K562 (cell line): ENCODE results near the gene PDCD1. TPM values are rescaled to one million over a fixed set of nuclear protein-coding genes. Genes with fewer than 3 reads are reported as not detected.
A peak's percentile ranks its signal among the peaks of the same experiment; 100 is the strongest.

Experiments used
- ATAC-seq: fragments of 200-7000 bp; cut with Tn5 transposase; 3 replicates; pipeline ENCODE4 v1.9.1; 2020; ENCODE audit warnings: moderate library complexity
- BruUV-seq: library from RNA; stranded (reverse); fragments of 400-500 nt; replicated peaks from 2 replicates; lab custom pipeline; 2021; lab: Mats Ljungman, UMichigan
- CTCF ChIA-PET: fragments of 300-600 bp; formaldehyde crosslinking; extraction: SDS; loops from one replicate; lab custom pipeline; 2021; ENCODE audit warnings: low intra/inter-chr PET ratio; lab: Yijun Ruan, JAX
- POLR2A ChIA-PET: fragments of 300-600, 350-650 bp; sonication (Branson Sonifier 250); formaldehyde crosslinking; extraction: SDS; loops from one replicate; lab custom pipeline; 2021; ENCODE audit warnings: antibody characterized with exemption, inconsistent platforms; lab: Yijun Ruan, JAX
- DNase-seq, 4 experiments: peaks; one replicate each; pipeline versions ENCODE4 v3.0.0 to v3.0.0-alpha.2; 2011 to 2018; ENCODE audit warnings: low spot score in 3 of 4, mixed read lengths in 3 of 4; ENCODE audit errors: extremely low read depth in 1 of 4
- FAIRE-seq: peaks from 2 replicates; lab custom pipeline; 2011; peaks lifted over from hg19 to GRCh38; lab: Jason Lieb, UNC
- H2AFZ ChIP-seq: 2 replicates; pipeline ENCODE4 v1.6.0; 2011; ENCODE audit warnings: low read depth, low read length, control low read depth, inconsistent platforms
- H3K27ac ChIP-seq: fragments of 200-600 bp; 3 replicates; pipeline ENCODE4 v1.8.0; 2011; ENCODE audit warnings: low read depth, mild to moderate bottlenecking, control low read depth, inconsistent platforms, low read length, moderate library complexity, mixed read lengths; ENCODE audit errors: extremely low read depth
- H3K27me3 ChIP-seq, 2 experiments: fragments of 300-600 bp in 1 of 2; 2 replicates in 1 of 2; 3 replicates in 1 of 2; pipeline versions ENCODE4 v1.6.0 to v1.8.0; 2011; ENCODE audit warnings: inconsistent platforms in 2 of 2, low read length in 2 of 2, mild to moderate bottlenecking in 1 of 2, mixed read lengths in 1 of 2, moderate library complexity in 1 of 2; ENCODE audit not compliant: control insufficient read depth in 2 of 2, insufficient read depth in 2 of 2
- H3K36me3 ChIP-seq: fragments of 300-600 bp; 3 replicates; pipeline ENCODE4 v1.8.0; 2011; ENCODE audit warnings: mild to moderate bottlenecking, low read length, inconsistent platforms; ENCODE audit not compliant: control insufficient read depth, insufficient read depth
- H3K4me1 ChIP-seq, 2 experiments: fragments of 200-600 bp in 1 of 2; replicated peaks in 1 of 2; 2 replicates in 1 of 2; 3 replicates in 1 of 2; pipeline versions ENCODE4 v1.5.1 to v1.8.0; 2011; ENCODE audit warnings: inconsistent platforms in 2 of 2, low read length in 2 of 2, mild to moderate bottlenecking in 1 of 2, mixed read lengths in 1 of 2, moderate library complexity in 1 of 2; ENCODE audit not compliant: control insufficient read depth in 2 of 2, insufficient read depth in 2 of 2
- H3K4me2 ChIP-seq: 2 replicates; pipeline ENCODE4 v1.6.1; 2011; ENCODE audit warnings: low read length, control low read depth, inconsistent platforms, mixed read lengths; ENCODE audit not compliant: insufficient read depth
- H3K4me3 ChIP-seq: fragments of 200-600 bp; sonication (generic), shearing (Covaris generic); 2 replicates; pipeline ENCODE4 v1.5.1; 2016; ENCODE audit warnings: control low read depth, inconsistent platforms
- H3K79me2 ChIP-seq: fragments of 200-600 bp; 3 replicates; pipeline ENCODE4 v1.8.0; 2011; ENCODE audit warnings: low read length, inconsistent platforms; ENCODE audit not compliant: control insufficient read depth, insufficient read depth
- H3K9ac ChIP-seq, 2 experiments: 2 replicates each; pipeline versions ENCODE4 v1.6.0 to v1.6.1; 2011; ENCODE audit warnings: low read depth in 2 of 2, low read length in 2 of 2, control low read depth in 1 of 2, inconsistent platforms in 1 of 2, mild to moderate bottlenecking in 1 of 2, mixed read lengths in 1 of 2; ENCODE audit not compliant: insufficient read depth in 1 of 2
- H3K9me1 ChIP-seq: one replicate; pipeline ENCODE4 v1.6.0; 2011; ENCODE audit warnings: inconsistent platforms, mild to moderate bottlenecking, low read length, moderate library complexity; ENCODE audit not compliant: control insufficient read depth, insufficient read depth
- H3K9me3 ChIP-seq: replicated peaks from 2 replicates; pipeline ENCODE4 v1.5.1; 2011; ENCODE audit warnings: low read depth, low read length, inconsistent platforms; ENCODE audit not compliant: control insufficient read depth, insufficient read depth
- H4K20me1 ChIP-seq: replicated peaks from 2 replicates; pipeline ENCODE4 v1.6.1; 2011; ENCODE audit warnings: low read length, inconsistent platforms, mixed read lengths; ENCODE audit not compliant: control insufficient read depth, insufficient read depth
- ESRRA ChIP-seq: fragments of 450-650 bp; IDR thresholded peaks from 2 replicates; pipeline ENCODE4 v1.6.1; 2014; ENCODE audit warnings: low read depth, mild to moderate bottlenecking, moderate library complexity, borderline replicate concordance
- KHSRP ChIP-seq: fragments of 450-650 bp; IDR thresholded peaks from 2 replicates; pipeline ENCODE4 v1.6.1; 2017
- MEF2D ChIP-seq: conservative IDR thresholded peaks from 2 replicates; pipeline ENCODE4 v1.6.1; 2016; ENCODE audit warnings: low read depth, missing genetic modification characterization, missing compliant biosample characterization
- NFRKB ChIP-seq: fragments of 450-650 bp; IDR thresholded peaks from 2 replicates; pipeline ENCODE4 v1.6.1; 2016; ENCODE audit warnings: low read depth
- PTBP1 ChIP-seq: fragments of 200-400 bp; formaldehyde crosslinking; IDR thresholded peaks from 2 replicates; pipeline ENCODE4 v1.6.1; 2017; ENCODE audit warnings: low read depth, low read length
- STAT6 ChIP-seq: sonication (generic); formaldehyde crosslinking; IDR thresholded peaks from 2 replicates; pipeline ENCODE4 v1.8.1; 2023; ENCODE audit warnings: mild to moderate bottlenecking, missing genetic modification reagents
- THRB ChIP-seq: fragments of 450-650 bp; formaldehyde crosslinking; conservative IDR thresholded peaks from 2 replicates; pipeline ENCODE4 v1.4.0; 2022; ENCODE audit warnings: mild to moderate bottlenecking, missing genetic modification characterization
- ZBTB33 ChIP-seq: sonication (generic); formaldehyde crosslinking; IDR thresholded peaks from 2 replicates; pipeline ENCODE4 v1.8.1; 2023; ENCODE audit warnings: mild to moderate bottlenecking, missing genetic modification reagents
- ZC3H11A ChIP-seq: IDR thresholded peaks from 2 replicates; pipeline ENCODE4 v1.6.1; 2012; ENCODE audit warnings: low read depth, low read length, improper control_type of control experiment
- ZNF121 ChIP-seq: sonication (generic); formaldehyde crosslinking; conservative IDR thresholded peaks from 2 replicates; pipeline ENCODE4 v1.8.0; 2022; ENCODE audit warnings: missing genetic modification reagents
- ZNF184 ChIP-seq: sonication (generic); formaldehyde crosslinking; IDR thresholded peaks from 2 replicates; pipeline ENCODE4 v1.5.0; 2020; ENCODE audit warnings: missing genetic modification reagents
- ZNF584 ChIP-seq: fragments of 200-800 bp; sonication (Bioruptor generic); IDR thresholded peaks from 2 replicates; pipeline ENCODE4 v1.6.1; 2016; ENCODE audit warnings: low read depth, mild to moderate bottlenecking, missing genetic modification characterization, missing compliant biosample characterization
- WGBS: fragments of 100-300 bp; shearing (Covaris generic); methylation state at CpG from one replicate; pipeline ENCODE4 v1.1.6; 2016; ENCODE audit warnings: low coverage, mixed read lengths; ENCODE audit not compliant: insufficient coverage; ENCODE audit errors: missing lambda C conversion rate; 5-methylcytosine and 5-hydroxymethylcytosine counted together
- in situ Hi-C: fragments of 300-500 bp; cut with MboI; formaldehyde crosslinking; loops from 4 replicates; pipeline ENCODE4 v1.15.0; 2018; ENCODE audit warnings: inconsistent platforms, mixed read lengths
- intact Hi-C: fragments of 100-400 bp; cut with micrococcal nuclease; formaldehyde crosslinking; loops from 2 replicates; pipeline ENCODE4 v1.14.2; 2022
- polyA plus RNA-seq, 8 experiments: library from polyadenylated mRNA; depleted of rRNA in 4 of 8; stranded (reverse) in 5 of 8; unstranded in 3 of 8; fragments of >200 nt; fragmentation: Nextera tagmentation in 2 of 8; fragmentation: Illumina TruSeq in 1 of 8; extraction: Ambion mirVana in 2 of 8; extraction: Trizol in 1 of 8; gene quantifications; 2 replicates each; pipeline versions ENCODE4 v1.2.1 to v1.2.3, GENCODE V29; 2011 to 2014; ENCODE audit warnings: inconsistent platforms in 1 of 8, missing spikeins in 1 of 8
- total RNA-seq, 7 experiments: library from RNA; depleted of rRNA in 6 of 7; stranded (reverse); fragments of >200 nt in 6 of 7; fragmentation: Illumina TruSeq in 2 of 7; extraction: Trizol in 2 of 7; gene quantifications; 2 replicates each; pipeline versions ENCODE4 v1.2.1 to v1.2.3, GENCODE V29; 2011 to 2021; ENCODE audit warnings: low replicate concordance in 1 of 7
- TF ChIP-seq, protein P1 (sequence below): IDR thresholded peaks from 2 replicates; pipeline ENCODE4 v1.6.1; 2011; ENCODE audit warnings: borderline replicate concordance, low read depth, mild to moderate bottlenecking, moderate library complexity, low read length; ENCODE audit not compliant: insufficient read depth, poor library complexity, severe bottlenecking

PDCD1 gene
- total and polyA plus RNA-seq, 9 of the 15 experiments (the other 6 are each of a cell fraction or from before 2014, with no cell fraction given): 0.15 to 2.5 (median 1.0) TPM; not detected in 2

- ATAC-seq (peak; percentile 69), DNase-seq (peak; percentile 66 to 80 (median 75)), FAIRE-seq (peak; percentile 83)
- peak overlapping the region; percentile 50 for H3K4me3 ChIP-seq
- TSS peak; percentile 61 for BruUV-seq
- WGBS: 2% methylated on average over 13 of the region's 23 CpGs
- no peaks in the 10 kb centered on the region for H3K36me3 ChIP-seq
- no peaks in the 10 kb centered on the region for H3K9me1 ChIP-seq
- no peaks in the 10 kb centered on the region for H3K79me2 ChIP-seq
- H3K27ac ChIP-seq: peak overlapping the region; percentile 80
- intact Hi-C loops: loop anchor here (5.0 kb wide), 1 partner anchor 150 kb away; the partner anchor contains the start of gene D2HGDH
- no peaks in the 10 kb centered on the region for H3K9me3 ChIP-seq
- H4K20me1 ChIP-seq: no peaks in the 10 kb centered on the region
- CTCF ChIA-PET: no interaction called here
- peak overlapping the region; percentile 67 to 92 for H3K9ac ChIP-seq
- peaks cover 14 to 40% of the 10 kb centered on the region in 2 experiments; a peak in 4 of 5 replicates for H3K4me1 ChIP-seq
- peak overlapping the region; percentile 86 for H3K4me2 ChIP-seq
- in situ Hi-C loops: no loop called here
- H2AFZ ChIP-seq: peak overlapping the region; percentile 90
- POLR2A ChIA-PET: no interaction called here
- H3K27me3 ChIP-seq: no peaks in the 10 kb centered on the region
- TF ChIP-seq, protein P1, sequence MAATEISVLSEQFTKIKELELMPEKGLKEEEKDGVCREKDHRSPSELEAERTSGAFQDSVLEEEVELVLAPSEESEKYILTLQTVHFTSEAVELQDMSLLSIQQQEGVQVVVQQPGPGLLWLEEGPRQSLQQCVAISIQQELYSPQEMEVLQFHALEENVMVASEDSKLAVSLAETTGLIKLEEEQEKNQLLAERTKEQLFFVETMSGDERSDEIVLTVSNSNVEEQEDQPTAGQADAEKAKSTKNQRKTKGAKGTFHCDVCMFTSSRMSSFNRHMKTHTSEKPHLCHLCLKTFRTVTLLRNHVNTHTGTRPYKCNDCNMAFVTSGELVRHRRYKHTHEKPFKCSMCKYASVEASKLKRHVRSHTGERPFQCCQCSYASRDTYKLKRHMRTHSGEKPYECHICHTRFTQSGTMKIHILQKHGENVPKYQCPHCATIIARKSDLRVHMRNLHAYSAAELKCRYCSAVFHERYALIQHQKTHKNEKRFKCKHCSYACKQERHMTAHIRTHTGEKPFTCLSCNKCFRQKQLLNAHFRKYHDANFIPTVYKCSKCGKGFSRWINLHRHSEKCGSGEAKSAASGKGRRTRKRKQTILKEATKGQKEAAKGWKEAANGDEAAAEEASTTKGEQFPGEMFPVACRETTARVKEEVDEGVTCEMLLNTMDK: peak; percentile 56
- TF ChIP-seq MEF2D (no peak), ZNF584 (no peak), NFRKB (no peak), THRB (no peak), KHSRP (no peak), PTBP1 (no peak), ZC3H11A (no peak), ZNF184 (CRISPR knock-in tag) (no peak), ESRRA (no peak), ZNF121 (CRISPR knock-in tag) (no peak), ZBTB33 (CRISPR knock-in tag) (no peak), STAT6 (no peak)
Observed at GRCh38 chr2:241882091-241882625, 23.5 kb upstream of the PDCD1 start.
